NCI-H1417 treated with DMSO at 0.1 percent for 48 hours (cell line): ENCODE results near the gene NALCN.
A peak's percentile ranks its signal among the peaks of the same experiment; 100 is the strongest.

Experiments
- DNase-seq: peaks from one replicate; lab custom pipeline; 2025; lab: John Stamatoyannopoulos, UW

NALCN gene

GRCh38 chr13:101205408-101205807 lies 210.9 kb downstream of the NALCN start:
- no peak for DNase-seq

- no peak for DNase-seq
Measured at GRCh38 chr13:101204270-101205020, 211.9 kb downstream of the NALCN start.

GRCh38 chr13:101202590-101202989 lies 213.7 kb downstream of the NALCN start:
- DNase-seq, result no peak

GRCh38 chr13:101190976-101191375 lies 225.3 kb downstream of the NALCN start:
- no peak for DNase-seq

- no peak for DNase-seq
Measured at GRCh38 chr13:101190337-101190736, 226.0 kb downstream of the NALCN start.

GRCh38 chr13:101185606-101186005 lies 230.7 kb downstream of the NALCN start:
- DNase-seq, result no peak

GRCh38 chr13:101181076-101181685 lies 235.1 kb downstream of the NALCN start:
- no peak for DNase-seq

- DNase-seq, result no peak
Measured at GRCh38 chr13:101179021-101179420, 237.3 kb downstream of the NALCN start.

GRCh38 chr13:101178406-101178805 lies 237.9 kb downstream of the NALCN start:
- DNase-seq, result no peak

- DNase-seq, result no peak
Measured at GRCh38 chr13:101170306-101170705, 246.0 kb downstream of the NALCN start.

GRCh38 chr13:101157261-101157660 lies 259.0 kb downstream of the NALCN start:
- no peak for DNase-seq

GRCh38 chr13:101155920-101156319 lies 260.4 kb downstream of the NALCN start:
- DNase-seq, result no peak

- peak; percentile 33 for DNase-seq
Measured at GRCh38 chr13:101152184-101152583, 264.1 kb downstream of the NALCN start.

- no peak for DNase-seq
Measured at GRCh38 chr13:101150998-101151397, 265.3 kb downstream of the NALCN start.

GRCh38 chr13:101149735-101150384 lies 266.4 kb downstream of the NALCN start:
- DNase-seq, result no peak

GRCh38 chr13:101146101-101146898 lies 270.0 kb downstream of the NALCN start:
- no peak for DNase-seq

GRCh38 chr13:101144808-101145419 lies 271.4 kb downstream of the NALCN start:
- peak; percentile 47 for DNase-seq

GRCh38 chr13:101140936-101141335 lies 275.4 kb downstream of the NALCN start:
- DNase-seq, result no peak

GRCh38 chr13:101140087-101140770 lies 276.1 kb downstream of the NALCN start:
- DNase-seq, result no peak

GRCh38 chr13:101139081-101139480 lies 277.2 kb downstream of the NALCN start:
- DNase-seq, result peak; percentile 32

- peak; percentile 27 for DNase-seq
Measured at GRCh38 chr13:101127741-101128353, 288.5 kb downstream of the NALCN start.
